ENCODE data around the gene SPAG6.

Gene SPAG6

DNA sequence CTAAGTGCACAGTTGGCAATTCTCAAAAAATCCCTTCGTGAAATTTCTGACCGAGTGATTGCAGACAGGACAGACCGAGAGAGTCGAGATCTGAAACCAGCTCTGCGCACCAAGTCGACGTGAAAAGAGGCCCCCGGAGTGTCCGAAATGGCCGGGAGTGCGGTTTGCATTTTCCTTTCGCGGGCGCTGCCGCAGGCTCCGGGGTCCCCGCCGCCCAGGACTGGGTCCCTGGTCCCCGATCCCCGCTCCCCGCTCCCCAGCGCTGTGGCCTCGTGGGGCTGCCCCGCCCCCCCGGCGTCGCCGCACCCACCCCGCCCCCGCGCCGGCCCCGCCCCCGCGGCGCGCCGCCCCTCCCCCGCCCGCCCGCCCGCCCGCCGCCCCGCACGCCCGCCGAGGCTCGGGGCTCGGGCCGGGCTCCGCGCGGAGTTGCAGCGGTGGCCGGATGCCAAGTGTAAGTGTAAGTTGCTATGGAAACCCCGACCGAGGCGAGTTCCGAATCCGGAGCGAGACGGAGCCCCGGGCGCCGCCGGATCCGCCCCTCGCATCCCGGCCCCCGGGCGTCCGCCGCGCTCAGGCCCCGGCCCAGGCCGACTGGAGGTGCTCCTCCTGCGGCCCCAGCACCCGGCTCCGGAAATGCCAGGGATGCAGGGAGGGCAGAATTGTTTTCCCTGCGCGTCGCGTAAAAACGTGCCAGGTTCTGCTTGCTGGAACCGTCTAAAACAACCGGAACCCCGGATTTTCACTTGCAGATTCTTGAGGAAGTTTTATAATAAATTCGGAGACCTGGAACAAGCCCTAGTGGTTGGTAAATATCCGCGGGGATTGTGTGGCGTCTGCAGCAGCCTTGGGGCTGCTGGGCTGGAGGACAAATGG is 19.8 kb upstream of the SPAG6 start:
- peak overlapping the region; percentile 67 to 95 (median 92); a peak in 21 of 22 replicates for H3K9ac ChIP-seq
- peak overlapping the region; percentile 70 to 89 (median 81) for H3K4me2 ChIP-seq
- H3K36me3 ChIP-seq: peaks cover 0 to 31% (median 6%) of the 10 kb centered on the region in 11 experiments; a peak in 9 of 22 replicates
- peak overlapping the region in 10 of 11 experiments; percentile 54 to 98 (median 95); a peak in 21 of 22 replicates for H3K27ac ChIP-seq
- no peak for TF ChIP-seq Cebpa-rat (IDR thresholded peaks at IDR 0.05)
- H3K4me3 ChIP-seq: peak overlapping the region; percentile 64 to 79 (median 76)
- no peaks in the 10 kb centered on the region for H3K9me3 ChIP-seq (replicated peaks in 1 of 11)
- peaks cover 0 to 23% (median 0%) of the 10 kb centered on the region in 10 experiments; a peak in 8 of 20 replicates for H3K4me1 ChIP-seq
- H3K27me3 ChIP-seq: peaks cover 90 to 98% (median 95%) of the 10 kb centered on the region in 11 experiments
- peaks cover 0 to 50% (median 33%) of the 10 kb centered on the region in 11 experiments; a peak in 18 of 22 replicates for H4K20me1 ChIP-seq

DNA sequence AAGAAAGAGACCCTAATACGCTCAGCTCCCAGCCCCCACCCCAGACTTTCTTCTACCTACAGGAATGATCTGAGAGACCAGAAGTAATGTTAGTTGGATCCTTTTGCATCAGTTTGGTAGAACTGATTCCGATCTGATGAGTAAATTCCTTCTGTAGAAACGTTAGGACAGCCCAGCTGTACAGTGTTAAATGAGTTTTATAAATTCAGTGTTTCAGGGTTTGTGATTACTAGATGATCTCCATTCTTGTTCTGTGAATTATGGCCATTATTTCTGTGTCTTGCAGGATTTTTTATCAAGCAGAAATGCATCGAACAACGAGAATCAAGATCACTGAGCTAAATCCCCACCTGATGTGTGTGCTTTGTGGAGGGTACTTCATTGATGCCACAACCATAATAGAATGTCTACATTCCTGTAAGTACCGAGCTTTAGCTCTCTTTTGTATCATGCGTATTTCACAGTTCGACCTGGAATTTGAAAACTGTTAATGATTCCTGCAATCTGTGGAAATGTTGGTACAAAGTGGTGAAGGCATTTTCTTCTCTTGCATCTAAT is 19.1 kb upstream of the SPAG6 start:
- H3K4me3 ChIP-seq: peak overlapping the region; percentile 60 to 79 (median 66)

DNA sequence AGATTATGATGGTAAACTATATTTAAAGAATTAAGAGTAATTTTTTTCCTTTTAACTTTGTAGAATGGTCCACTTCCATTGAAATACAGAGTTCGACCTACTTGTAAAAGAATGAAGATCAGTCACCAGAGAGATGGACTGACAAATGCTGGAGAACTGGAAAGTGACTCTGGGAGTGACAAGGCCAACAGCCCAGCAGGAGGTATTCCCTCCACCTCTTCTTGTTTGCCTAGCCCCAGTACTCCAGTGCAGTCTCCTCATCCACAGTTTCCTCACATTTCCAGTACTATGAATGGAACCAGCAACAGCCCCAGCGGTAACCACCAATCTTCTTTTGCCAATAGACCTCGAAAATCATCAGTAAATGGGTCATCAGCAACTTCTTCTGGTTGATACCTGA is 16.1 kb upstream of the SPAG6 start:
- H3K9ac ChIP-seq: peak overlapping the region; percentile 54 to 86 (median 76); a peak in 21 of 22 replicates
- no peak for TF ChIP-seq Cebpa-rat (IDR thresholded peaks at IDR 0.05)
- peak overlapping the region; percentile 20 to 66 (median 56); a peak in 17 of 20 replicates for H3K4me3 ChIP-seq

More for the DNA sequence above, 19.1 kb upstream of the SPAG6 start:
- no peaks in the 10 kb centered on the region for H3K9me3 ChIP-seq (replicated peaks in 1 of 11)
- peak overlapping the region; percentile 52 to 86 (median 79); a peak in 21 of 22 replicates for H3K9ac ChIP-seq
- peaks cover 92 to 99% (median 97%) of the 10 kb centered on the region in 11 experiments for H3K27me3 ChIP-seq
- peaks cover 0 to 31% (median 6%) of the 10 kb centered on the region in 11 experiments; a peak in 9 of 22 replicates for H3K36me3 ChIP-seq
- H3K27ac ChIP-seq: peak overlapping the region in 10 of 11 experiments; percentile 54 to 98 (median 95); a peak in 20 of 22 replicates
- peaks cover 0 to 23% (median 0%) of the 10 kb centered on the region in 10 experiments; a peak in 8 of 20 replicates for H3K4me1 ChIP-seq
- H4K20me1 ChIP-seq: peaks cover 0 to 50% (median 33%) of the 10 kb centered on the region in 11 experiments; a peak in 18 of 22 replicates
- no peak for TF ChIP-seq Cebpa-rat (IDR thresholded peaks at IDR 0.05)
- peak overlapping the region; percentile 53 to 82 (median 70) for H3K4me2 ChIP-seq

DNA sequence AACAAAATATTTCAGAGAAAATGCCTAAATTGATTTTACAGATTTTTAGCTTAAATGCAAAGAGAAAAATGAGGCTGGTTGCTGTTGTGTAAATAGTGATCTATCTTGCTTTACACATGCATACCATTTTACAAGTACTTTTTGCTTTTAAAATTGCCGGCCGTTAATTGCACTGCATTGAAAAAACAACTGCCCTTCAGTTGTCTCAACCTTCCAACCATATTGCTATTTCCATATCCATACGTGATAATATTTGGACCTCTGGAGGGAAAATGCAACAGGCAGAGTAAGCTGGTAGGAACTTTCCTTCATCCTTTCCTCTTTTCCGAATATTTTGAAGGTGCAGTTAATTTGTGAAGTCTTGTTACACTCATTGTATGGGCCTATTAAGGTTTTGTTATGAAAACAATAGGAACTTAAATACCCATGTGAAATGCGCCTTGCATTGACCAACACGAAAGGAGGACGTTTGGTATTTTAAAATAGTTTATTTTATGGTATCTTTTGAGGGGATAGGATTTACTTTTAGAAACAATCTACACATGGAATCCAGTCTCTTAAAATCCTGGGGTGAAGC is 13.1 kb upstream of the SPAG6 start:
- Histone ChIP-seq H3K4me1 (peaks cover 15 to 34% (median 28%) of the 10 kb centered on the region in 10 experiments), H3K27ac (peak overlapping the region; percentile 39 to 98 (median 94); a peak in 20 of 22 replicates), H3K27me3 (peaks cover 96 to 100% (median 99%) of the 10 kb centered on the region in 11 experiments), H3K4me3 (peak overlapping the region; percentile 39 to 71 (median 61); a peak in 19 of 20 replicates), H3K9ac (peak overlapping the region; percentile 56 to 98 (median 86); a peak in 21 of 22 replicates), H3K4me2 (peak overlapping the region; percentile 71 to 94 (median 81); a peak in 21 of 22 replicates), H3K36me3 (peaks cover 0 to 18% (median 6%) of the 10 kb centered on the region in 11 experiments; a peak in 10 of 22 replicates), H4K20me1 (peaks cover 0 to 17% (median 6%) of the 10 kb centered on the region in 11 experiments; a peak in 7 of 22 replicates), H3K9me3 (replicated peaks in 1 of 11) (peaks cover 19 to 28% (median 24%) of the 10 kb centered on the region in 11 experiments)
- no peak for TF ChIP-seq Cebpa-rat (IDR thresholded peaks at IDR 0.05)

More for the DNA sequence above, 16.1 kb upstream of the SPAG6 start:
- Histone ChIP-seq H3K4me2 (peak overlapping the region; percentile 59 to 76 (median 70)), H3K9me3 (replicated peaks in 1 of 11) (peaks cover 3 to 9% (median 5%) of the 10 kb centered on the region in 11 experiments; a peak in 18 of 22 replicates), H3K27ac (peak overlapping the region in 10 of 11 experiments; percentile 45 to 98 (median 95); a peak in 20 of 22 replicates), H3K4me1 (peaks cover 7 to 33% (median 9%) of the 10 kb centered on the region in 10 experiments; a peak in 19 of 20 replicates), H3K36me3 (peaks cover 0 to 31% (median 6%) of the 10 kb centered on the region in 11 experiments; a peak in 10 of 22 replicates), H3K27me3 (peaks cover 94 to 100% (median 98%) of the 10 kb centered on the region in 11 experiments), H4K20me1 (peaks cover 0 to 27% (median 19%) of the 10 kb centered on the region in 11 experiments; a peak in 17 of 22 replicates)

DNA sequence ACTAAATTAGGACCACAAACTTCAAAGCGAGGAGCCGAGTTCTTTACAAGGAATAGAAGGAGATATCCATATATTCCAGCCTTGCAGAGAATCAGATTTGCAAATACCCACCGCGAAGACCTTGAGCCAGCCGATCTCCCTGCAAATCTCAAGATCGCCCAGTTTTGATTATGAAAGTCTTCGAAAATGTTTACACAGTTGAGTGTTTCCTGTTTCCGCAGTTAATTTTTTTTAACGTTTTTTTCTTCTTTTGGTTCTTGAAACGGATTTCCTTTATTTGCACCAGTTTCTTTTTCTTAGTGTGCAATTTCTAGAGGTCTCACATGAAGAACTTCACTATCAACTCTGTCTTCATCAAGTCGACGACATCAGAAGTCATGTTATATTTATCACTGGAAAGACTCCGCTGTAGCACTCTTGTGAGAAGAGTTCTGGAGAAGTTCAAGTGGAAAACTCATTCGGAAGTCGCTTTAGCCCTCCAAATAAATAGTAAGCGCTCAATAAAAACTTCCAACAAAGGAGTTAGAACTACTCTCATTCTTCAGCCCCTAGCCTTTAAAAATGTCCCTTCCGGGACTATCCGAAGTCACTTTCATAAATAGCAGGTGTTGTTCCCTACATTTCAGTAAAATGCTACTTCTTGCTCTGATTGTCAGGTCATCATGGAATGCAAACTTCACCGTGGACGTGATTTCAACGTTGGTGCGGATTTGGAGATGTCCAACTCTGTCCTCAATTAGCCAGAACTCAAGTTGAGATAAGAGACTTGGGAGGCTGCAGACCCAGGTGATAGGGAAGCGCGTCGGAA is 11.9 kb upstream of the SPAG6 start:
- TF ChIP-seq Cebpa-rat (IDR thresholded peaks at IDR 0.05): no peak
- Histone ChIP-seq H3K9me3 (replicated peaks in 1 of 11) (peaks cover 19 to 28% (median 24%) of the 10 kb centered on the region in 11 experiments), H4K20me1 (peaks cover 0 to 17% (median 6%) of the 10 kb centered on the region in 11 experiments; a peak in 7 of 22 replicates), H3K4me2 (peak overlapping the region; percentile 71 to 94 (median 81)), H3K27me3 (peaks cover 97 to 100% (median 99%) of the 10 kb centered on the region in 11 experiments), H3K27ac (peak overlapping the region; percentile 39 to 98 (median 94); a peak in 21 of 22 replicates), H3K4me3 (peak overlapping the region; percentile 39 to 71 (median 61)), H3K36me3 (peaks cover 0 to 16% (median 6%) of the 10 kb centered on the region in 11 experiments; a peak in 10 of 22 replicates), H3K9ac (peak overlapping the region; percentile 56 to 98 (median 86); a peak in 21 of 22 replicates), H3K4me1 (peaks cover 15 to 44% (median 33%) of the 10 kb centered on the region in 10 experiments)

DNA sequence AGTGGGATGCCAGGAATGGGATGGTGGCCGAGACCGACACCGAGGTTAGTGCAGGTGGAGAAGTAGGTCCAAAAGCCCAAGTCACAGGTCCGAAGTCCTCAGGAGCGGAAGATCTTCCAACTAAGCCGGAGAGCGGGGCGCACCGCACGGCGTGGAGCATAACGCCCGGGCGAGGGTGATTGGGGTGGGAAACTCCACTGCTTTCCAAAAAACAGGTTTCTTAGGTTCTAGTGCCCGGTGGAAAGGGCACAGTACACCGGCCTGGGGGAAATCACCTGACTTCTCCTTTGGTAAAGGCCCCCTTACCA is 11.4 kb upstream of the SPAG6 start:
- H3K36me3 ChIP-seq: peaks cover 0 to 16% (median 6%) of the 10 kb centered on the region in 11 experiments; a peak in 10 of 22 replicates
- H3K4me1 ChIP-seq: peaks cover 16 to 46% (median 35%) of the 10 kb centered on the region in 10 experiments
- peaks cover 19 to 28% (median 24%) of the 10 kb centered on the region in 11 experiments for H3K9me3 ChIP-seq (replicated peaks in 1 of 11)
- no peak for TF ChIP-seq Cebpa-rat (IDR thresholded peaks at IDR 0.05)
- peak overlapping the region; percentile 39 to 98 (median 94); a peak in 20 of 22 replicates for H3K27ac ChIP-seq
- peak overlapping the region; percentile 39 to 71 (median 61); a peak in 18 of 20 replicates for H3K4me3 ChIP-seq
- peak overlapping the region; percentile 71 to 94 (median 81) for H3K4me2 ChIP-seq
- peaks cover 98 to 100% (median 99%) of the 10 kb centered on the region in 11 experiments for H3K27me3 ChIP-seq
- peak overlapping the region; percentile 56 to 98 (median 86); a peak in 18 of 22 replicates for H3K9ac ChIP-seq
- peaks cover 0 to 17% (median 6%) of the 10 kb centered on the region in 11 experiments; a peak in 7 of 22 replicates for H4K20me1 ChIP-seq

All from BLaER1 treated with 17β-estradiol and CSF1 and Interleukin-3, amounts not matched to agents 10 nM and 100 nM (cell line).